GM21723 (cell line): ENCODE results near the gene HNMT.
"Not testable (repeated sequence)": the region's sequence is repeated elsewhere in the genome, so short reads cannot be mapped to it uniquely, and the experiment has no call there.

ENCODE experiments used
- ATAC-seq: cut with Tn5 transposase; IDR thresholded peaks from one replicate; pipeline ENCODE4 v1.9.1; 2021; ENCODE audit warnings: mild to moderate bottlenecking, moderate library complexity; ENCODE audit not compliant: unreplicated experiment

HNMT gene

DNA sequence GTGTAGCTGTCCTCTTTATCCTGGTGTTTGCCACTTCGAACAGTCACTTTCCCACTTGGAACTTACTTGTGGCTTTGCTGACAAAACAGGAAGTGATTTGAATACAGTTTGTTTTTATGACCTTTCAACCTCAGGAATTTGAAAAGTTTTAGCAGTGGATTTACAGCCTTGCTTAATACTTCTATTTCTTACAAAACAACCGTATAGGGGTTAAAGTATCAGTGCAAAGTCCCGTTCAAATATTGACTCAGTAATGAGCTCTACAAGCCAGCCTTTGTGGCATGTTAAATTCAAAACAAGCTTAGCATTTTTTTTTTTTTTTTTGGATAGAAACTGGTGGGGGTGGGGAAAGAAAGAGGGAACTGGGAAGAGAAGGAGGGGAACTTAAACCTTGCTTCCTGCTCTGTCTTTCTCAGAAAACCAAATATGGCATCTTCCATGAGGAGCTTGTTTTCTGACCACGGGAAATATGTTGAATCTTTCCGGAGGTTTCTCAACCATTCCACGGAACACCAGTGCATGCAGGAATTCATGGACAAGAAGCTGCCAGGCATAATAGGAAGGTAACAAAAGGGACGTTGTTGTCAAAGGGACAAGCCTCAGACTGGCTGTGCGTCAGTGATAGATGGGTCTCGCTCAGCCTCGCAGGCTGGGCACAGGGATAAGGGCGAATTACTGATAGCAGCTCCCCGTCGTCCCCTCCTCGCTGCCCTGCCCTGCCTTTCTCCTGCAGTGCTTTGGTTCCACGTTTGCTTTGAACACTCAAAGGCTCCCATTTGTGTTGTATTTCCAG lies at the start of gene HNMT:
HNMT (plus strand) TSS at position 408 of the 793 bp plus-strand sequence; CDS start at position 427, 19 bp downstream.
- ATAC-seq: no peak

DNA sequence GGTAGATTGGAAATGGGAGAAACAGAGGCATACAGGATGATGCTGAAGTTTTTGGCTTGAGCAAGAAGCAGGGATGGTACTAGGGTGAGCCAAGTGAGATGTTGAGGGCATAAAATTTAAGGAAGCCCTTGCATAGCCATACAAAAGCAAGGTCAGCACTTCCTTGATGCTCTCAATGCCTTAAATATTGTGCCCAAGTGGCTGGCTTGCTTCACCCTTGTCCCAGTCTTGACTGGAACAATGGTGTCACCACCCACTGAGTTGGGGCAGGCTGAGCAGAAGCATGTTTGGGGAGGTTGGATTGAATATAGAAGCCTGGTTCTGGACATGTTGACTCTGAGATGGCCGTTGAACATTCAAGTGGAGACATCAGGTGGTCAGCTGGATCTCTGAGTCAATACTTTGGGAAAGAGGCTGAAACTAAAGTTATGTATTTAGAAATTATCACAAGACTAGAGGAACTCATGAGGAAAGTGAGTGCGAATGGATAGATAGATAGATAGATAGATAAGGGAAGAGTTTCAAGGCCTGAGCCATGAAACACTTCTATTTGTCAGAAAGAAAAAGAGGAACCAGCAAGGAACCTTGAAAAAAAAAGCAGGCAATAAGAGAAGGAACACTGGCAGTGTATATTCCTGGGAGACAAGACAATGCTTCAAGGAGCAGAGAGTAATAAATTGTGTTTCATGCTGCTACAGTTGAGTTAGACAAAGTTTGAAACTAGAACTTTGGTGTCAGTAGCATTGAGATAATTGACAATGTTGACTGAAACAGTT lies 43.0 kb upstream of the HNMT start:
- no peak for ATAC-seq

DNA sequence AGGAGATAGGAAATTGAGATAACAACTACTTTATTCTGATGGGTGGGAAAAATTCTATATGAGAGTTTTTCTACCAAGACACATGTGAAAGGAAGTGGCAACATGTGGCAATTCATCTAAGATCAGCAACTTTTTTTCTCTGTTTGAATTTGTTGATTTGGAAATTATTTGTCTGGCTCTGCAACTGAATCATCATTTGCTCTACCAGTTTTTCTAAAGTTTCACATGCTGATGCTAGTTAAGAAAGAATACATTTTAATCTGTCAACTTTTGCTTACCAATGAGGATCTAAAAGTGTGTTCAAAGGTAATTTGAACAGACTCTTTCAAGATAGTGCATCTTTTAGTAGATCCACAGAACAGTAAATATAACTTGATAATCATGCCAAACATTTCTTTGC lies 42.1 kb upstream of the HNMT start:
- not testable (repeated sequence) for ATAC-seq

DNA sequence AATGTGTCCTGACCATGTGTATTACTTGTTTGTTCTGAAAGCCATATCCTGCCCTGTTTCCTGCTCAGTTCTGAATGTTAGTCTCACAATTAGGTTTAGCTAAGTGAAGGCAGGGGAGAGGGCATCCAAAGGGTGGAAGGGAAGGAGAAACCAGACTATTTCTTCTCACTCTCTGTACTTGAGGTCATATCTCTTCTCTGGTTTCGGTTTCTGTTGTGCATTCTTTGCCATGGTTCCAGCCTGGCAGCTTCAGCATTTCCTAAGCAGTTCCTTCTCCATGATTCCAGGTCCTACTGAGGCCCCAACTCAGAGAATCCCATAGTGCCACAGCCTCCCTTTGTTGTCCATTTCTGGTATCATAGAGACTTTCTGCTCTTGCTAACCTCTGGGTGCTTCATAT lies 40.3 kb upstream of the HNMT start:
- no peak for ATAC-seq

DNA sequence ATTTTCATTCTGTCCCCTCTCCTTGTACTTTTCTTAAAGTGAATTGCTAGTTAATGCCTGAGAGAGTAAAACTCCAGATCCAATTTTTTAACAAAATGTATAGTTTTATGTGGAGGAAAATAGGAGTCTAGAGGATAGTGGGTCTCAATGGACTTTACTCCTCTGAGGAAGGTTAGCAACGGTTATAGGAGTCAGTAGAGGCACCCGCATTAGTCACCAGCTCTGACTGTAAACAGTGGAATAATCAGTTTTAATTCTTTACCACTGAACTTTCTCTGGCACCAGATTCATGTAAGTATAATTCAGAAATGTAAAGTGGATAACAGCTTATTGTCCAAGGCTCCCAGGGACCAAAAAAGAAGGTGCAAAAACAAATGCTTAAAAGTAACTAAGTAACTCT lies 38.7 kb upstream of the HNMT start:
- no peak for ATAC-seq

DNA sequence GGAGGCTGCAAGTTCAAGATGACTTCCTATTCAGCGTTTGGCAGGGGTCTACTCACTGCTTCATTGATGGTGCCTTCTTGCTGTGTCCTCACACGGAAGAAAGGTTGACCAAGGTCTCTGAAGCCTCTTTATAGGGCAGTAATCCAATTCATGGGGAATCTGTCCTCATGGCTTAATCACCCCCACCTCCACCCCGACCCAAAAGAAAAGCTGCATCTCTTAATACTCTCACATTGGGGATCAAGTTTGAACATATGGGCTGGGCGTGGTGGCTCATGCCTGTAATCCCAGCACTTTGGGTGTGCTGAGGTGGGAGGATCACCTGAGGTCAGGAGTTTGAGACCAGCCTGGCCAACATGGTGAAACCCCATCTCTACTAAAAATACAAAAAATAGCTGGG lies 36.4 kb upstream of the HNMT start:
- no peak for ATAC-seq

DNA sequence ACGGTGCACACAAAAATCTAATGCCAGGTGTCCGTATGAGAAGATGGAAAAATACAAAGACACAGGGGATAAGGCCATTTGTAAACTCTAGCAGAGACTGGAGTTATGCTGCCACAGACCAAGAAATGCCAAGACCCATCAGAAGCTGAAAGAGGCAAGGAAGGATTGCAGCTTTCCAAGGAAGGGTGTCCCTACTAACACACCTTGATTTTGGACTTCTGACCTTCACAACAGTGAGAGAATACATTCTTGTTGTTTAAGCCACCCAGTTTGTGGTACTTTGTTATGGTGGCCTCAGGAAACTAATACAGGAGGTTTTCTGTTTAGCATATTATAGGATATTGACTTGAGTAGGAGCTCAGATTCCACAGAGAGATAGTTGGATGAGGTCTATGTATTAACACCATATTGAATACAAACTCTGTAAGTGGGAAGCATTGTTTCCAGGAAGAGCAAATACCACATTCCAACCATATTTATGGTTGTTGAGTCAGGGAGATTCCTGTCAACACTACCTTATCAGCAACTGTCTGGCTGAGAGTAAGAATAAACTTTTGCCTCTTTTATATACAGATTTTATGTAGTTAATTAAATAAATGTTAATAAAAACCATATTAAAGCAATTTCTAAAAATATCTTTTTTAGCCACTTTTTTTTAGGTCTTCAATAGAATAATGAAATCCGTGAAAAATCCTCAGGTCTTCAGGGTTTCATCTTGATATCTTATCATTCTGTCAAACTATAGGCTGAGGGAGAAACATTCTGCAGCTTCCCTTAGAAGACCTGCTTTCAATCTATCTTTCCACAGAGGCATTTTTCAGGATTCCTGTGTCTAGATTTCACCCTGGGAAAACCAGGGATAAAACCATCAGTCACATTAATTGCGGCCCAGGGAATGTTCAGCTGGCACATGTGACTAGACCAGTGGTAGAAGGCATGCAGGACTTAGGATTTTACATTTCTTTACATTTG lies 35.4 kb upstream of the HNMT start:
- no peak for ATAC-seq

DNA sequence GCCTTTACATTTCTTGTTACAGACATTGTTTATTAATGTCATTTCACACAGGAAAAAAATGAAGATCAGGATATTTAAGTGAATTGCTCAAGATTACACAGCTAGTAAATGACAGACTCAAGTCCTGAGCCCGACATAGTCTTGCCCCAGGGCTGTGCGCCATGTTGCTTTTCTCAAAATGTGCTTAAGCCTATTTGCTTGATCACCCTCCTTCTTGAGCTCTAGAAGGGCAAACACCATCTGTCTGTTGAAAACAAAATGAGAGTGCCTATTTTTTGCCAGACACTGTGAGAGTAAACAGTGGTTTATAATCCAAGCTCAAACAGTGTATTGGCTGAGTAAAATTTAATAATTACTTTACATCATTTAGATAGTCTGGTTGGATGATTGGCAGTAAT lies 34.8 kb upstream of the HNMT start:
- no peak for ATAC-seq

DNA sequence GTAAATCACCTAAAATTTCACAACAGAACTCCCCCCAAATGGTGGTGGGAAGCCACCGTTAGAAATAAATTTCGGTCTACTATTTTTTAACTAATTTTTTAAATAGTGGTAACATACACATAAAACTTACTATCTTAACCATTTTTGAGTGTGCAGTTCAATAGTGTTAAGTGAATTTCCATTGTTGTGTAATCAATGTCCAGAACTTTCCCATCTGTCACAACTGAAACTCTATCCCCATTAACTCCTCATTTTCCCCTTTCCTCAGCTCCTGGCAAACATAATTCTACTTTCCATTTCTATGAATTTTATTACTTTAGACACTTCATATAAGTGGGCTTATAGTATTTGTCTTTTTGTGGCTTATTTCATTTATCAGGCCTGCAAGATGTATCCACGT lies 34.1 kb upstream of the HNMT start:
- no peak for ATAC-seq

DNA sequence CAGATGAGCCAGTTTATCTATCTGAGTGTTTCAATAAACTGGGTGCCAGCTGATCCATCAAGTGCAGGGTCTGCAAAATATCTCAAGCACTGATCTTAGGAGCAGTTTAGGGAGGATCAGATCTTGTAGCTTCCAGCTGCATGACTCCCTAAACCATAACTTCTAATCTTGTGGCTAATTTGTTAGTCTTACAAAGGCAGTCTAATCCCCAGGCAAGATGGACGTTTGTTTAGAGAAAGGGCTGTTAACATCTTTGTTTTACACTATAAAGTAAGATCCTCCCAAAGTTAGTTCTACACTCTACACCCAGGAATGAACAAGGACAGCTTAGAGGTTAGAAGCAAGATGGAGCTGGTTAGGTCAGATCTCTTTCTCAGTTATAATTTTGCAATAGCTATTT lies 28.7 kb upstream of the HNMT start:
- no peak for ATAC-seq

DNA sequence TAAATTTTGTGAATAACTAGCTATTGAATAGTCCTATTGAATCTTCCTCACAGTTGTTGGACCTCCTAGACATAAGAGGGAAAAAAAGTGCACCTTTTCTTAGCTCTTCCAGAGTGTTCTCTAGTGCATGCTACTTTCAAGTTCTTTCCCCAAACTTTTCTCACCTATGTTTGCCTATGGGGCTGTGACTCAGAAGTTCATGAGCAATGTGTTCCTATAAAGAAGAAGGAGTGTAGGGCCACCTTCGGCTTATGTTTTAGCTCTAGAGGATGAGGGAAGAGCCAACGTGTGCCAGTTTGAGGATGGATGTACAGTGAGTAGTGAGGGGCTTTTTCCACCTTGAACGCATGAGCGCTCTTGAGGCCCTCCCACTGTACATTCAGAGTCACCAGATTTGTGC lies 27.0 kb upstream of the HNMT start:
- ATAC-seq: no peak

DNA sequence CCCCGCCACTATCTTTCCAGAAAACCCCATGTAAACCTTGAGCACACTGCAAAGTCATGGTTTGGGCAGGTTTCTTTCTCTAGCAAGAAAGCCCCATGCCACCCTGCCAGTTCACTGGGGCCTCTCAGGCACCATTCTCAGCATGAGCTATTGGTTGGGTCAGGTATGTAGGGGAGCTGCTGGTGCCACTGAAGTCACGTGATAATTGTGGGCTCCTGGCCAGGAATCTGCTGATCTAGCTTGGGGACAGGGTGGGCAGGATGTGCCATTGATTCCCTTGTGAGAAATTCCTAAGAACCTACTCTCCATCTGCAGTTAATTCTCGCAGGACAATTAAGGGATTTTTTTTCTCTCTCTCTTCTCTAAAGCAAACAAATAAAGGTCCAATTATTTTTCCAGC lies 26.5 kb upstream of the HNMT start:
- ATAC-seq: no peak

DNA sequence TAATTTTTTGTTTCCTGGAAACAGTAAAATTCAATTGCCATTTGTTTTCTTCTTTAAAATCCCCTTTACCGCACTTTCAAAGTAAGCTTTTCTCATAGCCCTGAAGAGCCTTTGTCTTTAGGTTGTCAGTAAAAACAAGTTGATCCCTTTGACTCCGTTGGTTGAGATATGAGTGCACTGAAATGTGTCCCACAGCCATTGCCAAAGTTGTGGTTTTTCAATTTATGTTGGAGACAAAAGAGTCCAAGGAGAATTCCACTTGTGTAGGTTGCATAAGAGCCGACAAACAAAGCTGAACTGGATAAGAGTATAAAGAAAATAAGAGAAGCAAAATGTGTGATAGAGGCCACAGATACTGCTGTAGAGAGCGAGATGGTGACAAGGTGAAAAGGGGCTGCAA lies 26.1 kb upstream of the HNMT start:
- ATAC-seq: no peak

DNA sequence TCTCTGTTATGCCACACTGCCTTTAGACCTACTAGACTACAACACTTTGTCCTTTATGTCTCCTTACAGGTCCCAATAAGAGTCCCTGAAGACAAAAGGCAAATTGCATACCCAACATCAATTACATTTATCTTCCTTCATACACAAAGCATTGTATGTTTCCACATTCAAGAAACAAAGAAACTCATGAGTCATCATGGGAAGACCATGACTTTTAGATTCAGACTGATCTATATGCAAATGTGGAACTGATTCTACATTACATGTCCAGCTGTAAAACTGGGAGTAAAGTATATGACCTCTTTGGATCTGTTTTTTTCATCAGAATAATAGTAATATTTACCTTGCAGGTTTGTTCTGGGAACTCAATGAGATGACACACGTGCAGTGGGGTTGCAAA lies 25.2 kb upstream of the HNMT start:
- ATAC-seq: no peak

DNA sequence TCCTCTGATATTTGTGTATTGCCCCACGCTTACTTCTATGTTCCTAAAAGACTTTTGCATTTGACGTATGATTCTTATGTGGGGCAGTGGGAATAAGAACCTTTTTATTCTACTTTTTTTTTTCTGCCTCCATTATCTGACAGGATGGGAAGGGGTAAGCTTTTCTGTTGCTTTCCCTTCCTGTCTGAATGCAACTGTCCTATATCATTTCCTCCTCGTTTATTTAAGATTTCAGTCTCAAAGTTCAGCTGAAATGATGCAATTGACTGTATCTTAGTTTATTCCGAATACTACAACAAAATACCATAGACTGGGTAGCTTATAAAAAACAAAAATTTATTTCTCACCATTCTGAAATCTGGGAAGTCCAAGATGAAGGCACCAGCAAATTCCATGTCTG lies 24.1 kb upstream of the HNMT start:
- no peak for ATAC-seq

DNA sequence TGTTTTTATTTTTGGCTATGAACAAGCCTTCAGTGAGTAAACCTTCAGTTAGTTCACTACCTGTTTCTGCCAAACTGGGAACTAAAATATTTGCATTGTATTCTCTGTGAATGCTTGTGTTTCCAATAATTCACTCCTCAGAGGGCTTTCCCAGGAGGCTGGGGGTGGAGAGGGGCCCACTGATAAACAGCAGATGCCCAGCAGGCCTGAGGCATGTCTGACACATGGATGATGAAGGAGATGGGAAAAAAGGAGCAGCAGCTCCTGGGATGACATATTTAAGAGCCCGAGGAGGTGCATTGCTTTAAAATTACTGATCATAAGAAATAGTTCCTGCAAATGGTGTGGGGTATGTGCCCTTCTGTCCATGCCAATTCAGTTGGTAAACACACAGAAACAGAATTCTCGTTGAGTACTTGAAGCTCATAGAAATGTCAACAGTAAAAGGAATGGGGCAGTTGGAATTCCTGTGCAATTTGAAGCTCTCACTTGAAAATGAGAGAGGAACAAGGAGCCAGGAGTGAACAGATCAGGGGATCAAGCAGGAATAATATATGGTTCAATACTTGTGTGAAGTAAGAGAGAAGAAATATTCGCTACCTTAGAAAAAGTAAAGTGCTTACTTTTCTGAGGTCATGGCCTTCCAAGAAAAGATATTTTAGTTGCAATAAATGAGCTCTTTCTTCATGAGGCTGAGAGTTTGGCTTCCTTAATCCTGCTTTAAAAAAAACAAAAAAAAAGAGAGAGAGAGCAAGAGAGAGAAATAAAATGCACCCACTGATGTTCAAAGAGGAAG lies 22.0 kb upstream of the HNMT start:
- no peak for ATAC-seq

DNA sequence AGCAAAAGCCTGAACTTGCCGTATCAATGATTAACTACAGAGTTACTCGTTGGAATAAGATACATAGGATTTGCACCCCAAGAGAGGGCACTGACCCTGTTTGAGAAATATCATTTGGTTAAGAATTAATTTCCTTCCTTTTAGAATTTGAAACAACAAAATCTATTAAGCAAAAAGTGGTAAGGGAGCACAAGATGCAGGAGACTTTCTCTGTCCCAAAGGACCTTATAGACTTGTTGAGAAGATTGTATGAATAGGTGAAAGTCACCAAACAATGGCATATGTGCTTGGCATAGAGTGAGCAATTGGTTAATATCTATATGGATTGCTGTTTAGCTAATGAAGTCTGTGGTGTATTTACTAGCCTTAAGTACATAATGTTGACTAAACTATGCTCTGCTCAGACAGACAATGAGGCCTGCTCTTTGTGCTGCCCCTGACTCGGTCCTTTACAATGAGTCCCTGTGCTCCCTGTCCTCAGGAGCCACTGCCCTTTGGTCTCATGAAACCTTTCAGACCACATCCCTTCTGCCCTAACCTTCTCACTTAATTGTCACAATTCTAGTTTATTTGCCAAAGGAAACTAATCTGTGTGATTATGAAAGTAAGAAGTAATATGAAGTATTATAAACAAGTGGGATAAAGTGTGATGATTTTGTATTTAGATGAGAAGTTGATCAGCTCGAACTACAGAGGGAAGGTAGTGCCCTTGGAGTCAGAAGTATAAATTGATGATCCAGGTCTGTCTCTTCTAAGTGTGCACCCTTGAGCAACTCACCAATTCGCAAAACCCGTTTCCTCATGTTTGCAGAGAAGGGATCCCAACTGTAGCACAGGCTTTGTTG lies 21.2 kb upstream of the HNMT start:
- ATAC-seq: no peak

DNA sequence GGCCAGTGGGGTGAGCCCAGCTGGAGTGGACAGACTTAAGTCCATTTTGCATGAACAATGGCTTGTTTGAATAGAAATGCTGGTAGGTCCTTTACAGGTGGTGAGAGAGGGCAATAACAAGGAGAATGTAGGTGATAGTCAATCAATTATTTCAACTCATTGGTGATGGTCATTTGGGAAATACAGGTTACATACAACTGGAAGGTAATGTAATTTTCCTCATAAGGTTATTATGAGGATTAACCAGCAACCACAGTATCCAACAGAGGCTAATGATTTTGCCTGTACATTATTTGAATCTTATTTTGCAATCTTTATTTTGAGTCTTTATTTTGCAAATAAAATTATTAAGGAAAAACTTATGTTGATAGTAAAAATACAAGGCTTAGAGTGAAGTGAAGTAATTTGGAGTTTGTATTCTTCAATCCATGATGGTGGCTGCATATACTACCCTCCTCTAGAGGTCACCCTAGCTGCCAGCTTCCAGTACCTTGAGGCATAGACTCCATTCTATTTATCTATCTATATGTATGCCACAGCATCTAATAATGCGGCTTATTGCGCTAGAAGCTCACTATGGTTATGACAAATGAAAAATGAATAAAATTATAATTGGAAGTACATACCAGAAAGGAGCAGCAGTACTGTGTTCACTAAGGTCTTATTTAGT lies 20.5 kb upstream of the HNMT start:
- no peak for ATAC-seq

DNA sequence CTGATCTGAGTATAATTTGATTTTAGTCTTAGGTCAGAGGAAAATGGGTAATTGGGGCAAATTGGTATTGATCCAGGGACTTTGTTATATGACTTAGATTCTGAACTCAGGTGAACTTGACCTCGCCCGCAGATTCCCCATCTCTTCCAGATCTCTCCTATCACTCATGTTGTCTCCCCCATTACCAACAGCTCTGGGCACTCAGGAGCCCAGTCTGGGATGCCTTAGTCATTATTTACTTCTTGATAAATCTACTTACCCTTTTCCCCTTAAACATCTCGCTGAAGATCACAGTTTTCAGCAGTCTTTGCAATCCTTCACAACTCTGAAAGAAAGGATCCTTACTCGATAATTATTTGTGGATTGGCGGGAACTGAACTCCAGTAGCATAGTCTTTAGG lies 19.6 kb upstream of the HNMT start:
- no peak for ATAC-seq
